Measurements from ENCODE around the gene CXCR3.
A peak's percentile ranks its signal among the peaks of the same experiment; 100 is the strongest.
"Not testable (repeated sequence)": the region's sequence is repeated elsewhere in the genome, so short reads cannot be mapped to it uniquely, and the experiment has no call there.

Gene CXCR3

GRCh38 chrX:71603618-71604017, 14.7 kb downstream of the CXCR3 start:
- DNase-seq (ENCODE audit: low read depth in 2 of 2) = peak in 1 of 2 donors; percentile 29
- TF ChIP-seq CTCF (IDR thresholded peaks at IDR 0.05; ENCODE audit: low read depth, low read length) = no peak
- no peak overlapping the region for H3K4me3 ChIP-seq (replicated peaks in 1 of 2; ENCODE audit: low read depth in 2 of 2, low read length in 2 of 2)

DNA sequence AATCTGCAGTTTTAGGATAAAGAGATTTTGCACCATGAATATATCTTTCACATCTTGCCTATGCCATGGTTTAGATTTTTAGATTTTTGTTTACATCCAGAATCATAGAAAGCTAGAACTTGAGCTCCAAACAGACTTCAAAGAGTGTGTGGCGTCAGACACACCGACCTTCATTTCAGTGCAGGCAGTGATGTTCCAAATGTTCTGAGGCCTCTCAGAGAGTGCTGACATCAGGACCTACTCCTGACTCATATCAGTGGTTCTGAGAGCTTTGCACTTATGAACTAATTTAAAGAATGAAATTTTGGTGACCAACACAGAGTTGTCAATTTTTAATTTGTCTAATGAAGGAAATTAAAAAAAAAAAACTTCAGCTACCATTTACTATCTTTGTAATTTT, 18.3 kb downstream of the CXCR3 start:
- no peak for TF ChIP-seq CTCF (IDR thresholded peaks at IDR 0.05; ENCODE audit: low read depth, low read length)
- no peak overlapping the region for H3K4me3 ChIP-seq (replicated peaks in 1 of 2; ENCODE audit: low read depth in 2 of 2, low read length in 2 of 2)
- no peak for DNase-seq (ENCODE audit: low read depth in 2 of 2)

DNA sequence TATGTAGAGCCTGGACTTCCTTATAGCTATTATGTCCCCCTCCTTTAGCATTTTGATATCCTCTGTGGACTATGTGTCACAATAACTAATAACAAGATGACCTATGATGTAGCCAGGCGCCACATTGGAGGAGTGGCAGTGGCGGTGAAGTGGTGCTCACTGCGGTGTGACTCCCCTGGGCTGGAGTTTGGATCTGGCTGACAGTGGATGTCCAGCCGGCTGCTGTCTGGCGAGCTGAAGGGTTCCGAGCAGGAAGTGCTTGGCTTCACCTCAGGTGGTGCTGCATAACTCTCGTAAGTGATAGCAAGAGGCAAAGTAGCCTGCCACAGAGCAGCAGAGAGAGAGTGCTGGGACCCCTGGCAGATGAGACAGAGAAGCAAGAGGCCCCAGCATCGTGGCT, 25.1 kb downstream of the CXCR3 start:
- DNase-seq (ENCODE audit: low read depth in 2 of 2) = not testable (repeated sequence)

GRCh38 chrX:71586929-71587328, 31.4 kb downstream of the CXCR3 start:
- TF ChIP-seq CTCF (IDR thresholded peaks at IDR 0.05; ENCODE audit: low read depth, low read length) = no peak
- no peak overlapping the region for H3K4me3 ChIP-seq (replicated peaks in 1 of 2; ENCODE audit: low read depth in 2 of 2, low read length in 2 of 2)
- DNase-seq (ENCODE audit: low read depth in 2 of 2) = no peak

More for the DNA sequence above, 25.1 kb downstream of the CXCR3 start:
- not testable (repeated sequence) for H3K4me3 ChIP-seq (replicated peaks in 1 of 2; ENCODE audit: low read depth in 2 of 2, low read length in 2 of 2)

GRCh38 chrX:71581210-71581609, 37.1 kb downstream of the CXCR3 start:
- no peak for TF ChIP-seq CTCF (IDR thresholded peaks at IDR 0.05; ENCODE audit: low read depth, low read length)
- no peak for DNase-seq (ENCODE audit: low read depth in 2 of 2)
- H3K4me3 ChIP-seq (replicated peaks in 1 of 2; ENCODE audit: low read depth in 2 of 2, low read length in 2 of 2) = no peak overlapping the region

DNA sequence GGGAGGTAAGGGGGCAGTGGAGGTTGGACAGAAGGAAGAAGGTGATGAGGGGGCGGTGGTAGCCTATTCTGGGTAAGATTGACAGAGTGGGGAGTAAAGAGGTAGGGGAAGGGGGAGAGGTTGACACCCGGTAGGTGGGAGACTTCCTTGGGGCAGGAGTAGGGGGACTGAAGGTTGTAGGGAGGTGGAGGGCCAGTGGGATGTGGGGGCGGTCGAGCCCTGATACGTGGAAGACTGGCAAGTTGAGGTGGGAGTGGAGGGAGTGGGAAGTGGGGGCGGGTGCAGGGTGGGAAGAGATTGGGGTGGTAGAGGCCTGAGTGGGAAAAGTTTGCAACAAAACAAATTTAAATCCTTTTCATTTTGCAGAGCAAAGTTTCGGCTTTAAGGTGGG, 38.3 kb downstream of the CXCR3 start:
- no peak overlapping the region for H3K4me3 ChIP-seq (replicated peaks in 1 of 2; ENCODE audit: low read depth in 2 of 2, low read length in 2 of 2)
- DNase-seq (ENCODE audit: low read depth in 2 of 2) = no peak
- TF ChIP-seq CTCF (IDR thresholded peaks at IDR 0.05; ENCODE audit: low read depth, low read length) = no peak

DNA sequence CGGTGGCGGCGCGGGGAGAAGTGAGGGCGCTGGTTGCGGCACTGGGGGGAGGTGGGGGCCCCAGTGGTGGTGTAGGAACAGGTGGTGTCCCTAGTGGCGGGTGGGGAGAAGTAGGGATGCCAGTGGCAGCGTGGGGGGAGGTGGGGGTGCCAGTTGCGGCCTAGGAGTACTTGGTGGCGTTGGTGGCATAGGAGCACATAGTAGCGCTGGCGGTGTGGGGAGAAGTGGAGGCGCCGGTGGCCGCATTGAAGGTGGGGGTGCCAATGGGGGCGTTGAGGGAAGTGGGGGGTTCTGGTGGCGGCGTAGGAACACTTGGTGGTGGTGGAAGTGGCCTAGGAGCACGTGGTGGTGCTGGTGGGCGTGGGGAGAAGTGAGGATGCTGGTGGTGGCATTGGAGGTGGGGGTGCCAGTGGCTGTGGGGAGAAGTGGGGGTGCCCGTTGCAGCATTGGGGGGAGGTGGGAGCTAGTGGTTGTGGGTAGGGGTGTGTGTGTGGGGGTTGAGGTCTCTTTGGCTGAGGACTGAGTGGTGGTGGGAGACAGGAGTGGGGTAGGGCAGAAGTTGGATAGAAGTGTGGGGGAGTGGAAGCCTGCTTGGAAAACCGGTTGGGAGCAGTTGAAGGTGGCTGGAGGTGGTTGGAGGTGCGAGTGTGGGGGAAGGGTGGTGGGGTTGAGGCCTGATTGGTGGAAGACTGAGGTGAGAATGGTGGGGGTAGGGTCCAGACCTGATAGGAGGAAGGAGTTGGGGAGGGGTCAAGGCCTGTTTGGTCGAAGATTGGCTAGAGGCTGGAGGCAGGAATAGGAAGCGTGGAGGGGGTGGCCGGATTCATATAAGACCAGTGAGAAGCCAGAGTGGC, 38.9 kb downstream of the CXCR3 start:
- DNase-seq (ENCODE audit: low read depth in 2 of 2) = no peak

More for the DNA sequence above, 38.9 kb downstream of the CXCR3 start:
- TF ChIP-seq CTCF (IDR thresholded peaks at IDR 0.05; ENCODE audit: low read depth, low read length) = no peak
- no peak overlapping the region for H3K4me3 ChIP-seq (replicated peaks in 1 of 2; ENCODE audit: low read depth in 2 of 2, low read length in 2 of 2)
